Left ventricle myocardium inferior (tissue), 1 donor: Measurements from ENCODE around the gene RAB10. TPM values are rescaled to one million over a fixed set of nuclear protein-coding genes. Genes with fewer than 3 reads are reported as not detected.

Source experiments
- DNase-seq: peaks from one replicate; pipeline ENCODE4 v3.0.0-alpha.2; 2020
- H3K27ac ChIP-seq: fragments of 200-600 bp; replicated peaks from 2 replicates; pipeline ENCODE4 v1.8.0; 2021
- H3K27me3 ChIP-seq: fragments of 200-600 bp; 2 replicates; pipeline ENCODE4 v1.8.0; 2021; ENCODE audit warnings: low read depth
- H3K36me3 ChIP-seq: fragments of 200-600 bp; 2 replicates; pipeline ENCODE4 v1.8.0; 2021
- H3K4me1 ChIP-seq: fragments of 200-600 bp; 2 replicates; pipeline ENCODE4 v1.8.0; 2021
- H3K4me3 ChIP-seq: fragments of 200-600 bp; 2 replicates; pipeline ENCODE4 v1.8.0; 2021; ENCODE audit warnings: mild to moderate bottlenecking, moderate library complexity
- H3K9me3 ChIP-seq: fragments of 200-600 bp; replicated peaks from 2 replicates; pipeline ENCODE4 v1.8.0; 2021
- intact Hi-C: fragments of 100-400 bp; cut with micrococcal nuclease; formaldehyde crosslinking; loops from one replicate; pipeline ENCODE4 v1.11.0; 2022
- total RNA-seq: library from RNA; stranded (reverse); fragmentation: NEBNext Ultra II Directional; extraction: Animal tissue kit (Norgen Biotek cat#: 25700); gene quantifications from one replicate; pipeline ENCODE4 v1.2.1, GENCODE V29; 2021
- TF ChIP-seq, protein P1 (sequence below): fragments of 200-600 bp; IDR thresholded peaks from 2 replicates; pipeline ENCODE4 v1.8.0; 2021; ENCODE audit warnings: antibody characterized with exemption, mild to moderate bottlenecking, borderline replicate concordance
- donor health status: DM: no; HTN: yes; CAD: no; lungs with severe emphysema.

Gene RAB10
- total RNA-seq, 1 donor from 2014 or later: 86.1 TPM

- H3K27me3 ChIP-seq: no peaks in the 10 kb centered on the region
- no peaks in the 10 kb centered on the region for H3K36me3 ChIP-seq
- TF ChIP-seq, protein P1, sequence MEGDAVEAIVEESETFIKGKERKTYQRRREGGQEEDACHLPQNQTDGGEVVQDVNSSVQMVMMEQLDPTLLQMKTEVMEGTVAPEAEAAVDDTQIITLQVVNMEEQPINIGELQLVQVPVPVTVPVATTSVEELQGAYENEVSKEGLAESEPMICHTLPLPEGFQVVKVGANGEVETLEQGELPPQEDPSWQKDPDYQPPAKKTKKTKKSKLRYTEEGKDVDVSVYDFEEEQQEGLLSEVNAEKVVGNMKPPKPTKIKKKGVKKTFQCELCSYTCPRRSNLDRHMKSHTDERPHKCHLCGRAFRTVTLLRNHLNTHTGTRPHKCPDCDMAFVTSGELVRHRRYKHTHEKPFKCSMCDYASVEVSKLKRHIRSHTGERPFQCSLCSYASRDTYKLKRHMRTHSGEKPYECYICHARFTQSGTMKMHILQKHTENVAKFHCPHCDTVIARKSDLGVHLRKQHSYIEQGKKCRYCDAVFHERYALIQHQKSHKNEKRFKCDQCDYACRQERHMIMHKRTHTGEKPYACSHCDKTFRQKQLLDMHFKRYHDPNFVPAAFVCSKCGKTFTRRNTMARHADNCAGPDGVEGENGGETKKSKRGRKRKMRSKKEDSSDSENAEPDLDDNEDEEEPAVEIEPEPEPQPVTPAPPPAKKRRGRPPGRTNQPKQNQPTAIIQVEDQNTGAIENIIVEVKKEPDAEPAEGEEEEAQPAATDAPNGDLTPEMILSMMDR: no peak
- DNase-seq: no peak
- intact Hi-C loops: no loop called here
- H3K4me1 ChIP-seq: peaks cover 48% of the 10 kb centered on the region
- H3K27ac ChIP-seq: no peak overlapping the region
- H3K4me3 ChIP-seq: no peak overlapping the region
- no peaks in the 10 kb centered on the region for H3K9me3 ChIP-seq
Measured at GRCh38 chr2:26067980-26068507, 34.2 kb downstream of the RAB10 start.

- H3K4me1 ChIP-seq: peaks cover 55% of the 10 kb centered on the region
- H3K4me3 ChIP-seq: no peak overlapping the region
- no peaks in the 10 kb centered on the region for H3K36me3 ChIP-seq
- TF ChIP-seq, protein P1: no peak
- intact Hi-C loops: no loop called here
- no peaks in the 10 kb centered on the region for H3K9me3 ChIP-seq
- no peak for DNase-seq
- H3K27ac ChIP-seq: peak overlapping the region; percentile 7
- H3K27me3 ChIP-seq: no peaks in the 10 kb centered on the region
Measured at GRCh38 chr2:26068602-26069298, 34.9 kb downstream of the RAB10 start.

GRCh38 chr2:26070730-26071129, 36.8 kb downstream of the RAB10 start:
- no peak overlapping the region for H3K4me3 ChIP-seq
- no peak for DNase-seq
- intact Hi-C loops: no loop called here
- peaks cover 69% of the 10 kb centered on the region for H3K4me1 ChIP-seq
- H3K27ac ChIP-seq: no peak overlapping the region
- H3K27me3 ChIP-seq: no peaks in the 10 kb centered on the region
- TF ChIP-seq, protein P1: no peak
- no peaks in the 10 kb centered on the region for H3K36me3 ChIP-seq
- H3K9me3 ChIP-seq: no peaks in the 10 kb centered on the region

GRCh38 chr2:26072925-26073768, 39.3 kb downstream of the RAB10 start:
- TF ChIP-seq, protein P1: no peak
- Histone ChIP-seq H3K4me1 (peaks cover 63% of the 10 kb centered on the region), H3K27me3 (no peaks in the 10 kb centered on the region)

GRCh38 chr2:26073830-26074229, 39.9 kb downstream of the RAB10 start:
- H3K4me3 ChIP-seq: no peak overlapping the region
- H3K9me3 ChIP-seq: no peaks in the 10 kb centered on the region
- TF ChIP-seq, protein P1: no peak
- intact Hi-C loops: no loop called here
- peaks cover 56% of the 10 kb centered on the region for H3K4me1 ChIP-seq
- no peak overlapping the region for H3K27ac ChIP-seq
- no peak for DNase-seq
- H3K36me3 ChIP-seq: no peaks in the 10 kb centered on the region
- no peaks in the 10 kb centered on the region for H3K27me3 ChIP-seq

More at GRCh38 chr2:26072925-26073768, 39.3 kb downstream of the RAB10 start:
- no peaks in the 10 kb centered on the region for H3K36me3 ChIP-seq
- DNase-seq: no peak
- H3K9me3 ChIP-seq: no peaks in the 10 kb centered on the region
- no peak overlapping the region for H3K27ac ChIP-seq
- no peak overlapping the region for H3K4me3 ChIP-seq
- intact Hi-C loops: no loop called here
